Measurements from ENCODE around the gene HNRNPA1L2.
"Not testable (repeated sequence)": the region's sequence is repeated elsewhere in the genome, so short reads cannot be mapped to it uniquely, and the experiment has no call there.

Gene HNRNPA1L2

GRCh38 chr13:52650731-52651130 lies 8.5 kb downstream of the HNRNPA1L2 start:
- DNase-seq = no peak

DNA sequence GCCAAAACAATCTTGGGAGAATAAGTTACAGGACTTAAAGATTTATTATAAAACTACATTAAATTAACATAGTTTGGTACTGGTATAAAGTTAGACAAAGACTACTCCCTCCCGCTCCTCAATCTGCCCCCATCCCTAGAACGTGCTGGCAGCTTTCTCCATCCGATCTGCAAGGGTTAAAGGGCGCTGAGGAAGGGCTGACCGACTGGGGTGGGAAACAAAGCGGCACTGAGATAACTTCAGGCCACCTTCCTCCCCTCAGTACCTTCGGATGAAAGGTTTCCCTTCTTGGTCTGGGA lies 9.6 kb downstream of the HNRNPA1L2 start:
- no peak for DNase-seq

GRCh38 chr13:52652196-52652979 lies 10.2 kb downstream of the HNRNPA1L2 start, which contains the start of gene SUGT1:
TSS of gene SUGT1 (plus strand) at chr13:52652836. CDS start at chr13:52652921, 85 bp downstream.
- peak; percentile 98 for DNase-seq

DNA sequence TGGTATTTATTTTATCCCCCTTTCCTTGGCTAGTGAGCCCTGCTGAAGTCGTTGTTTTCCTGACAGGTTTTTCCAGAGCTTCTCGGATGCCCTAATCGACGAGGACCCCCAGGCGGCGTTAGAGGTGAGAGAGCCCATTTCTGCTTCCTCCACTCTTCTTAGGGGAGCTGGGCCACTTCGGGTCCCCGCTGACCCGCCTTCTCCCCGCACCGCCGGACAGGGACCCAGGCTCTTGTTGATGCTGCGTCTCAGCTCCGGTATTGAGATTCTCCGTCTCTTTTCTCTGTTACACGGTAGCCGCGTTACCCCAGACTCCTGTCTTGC lies 10.7 kb downstream of the HNRNPA1L2 start:
- no peak for DNase-seq

GRCh38 chr13:52659340-52659739 lies 17.1 kb downstream of the HNRNPA1L2 start:
- no peak for DNase-seq

DNA sequence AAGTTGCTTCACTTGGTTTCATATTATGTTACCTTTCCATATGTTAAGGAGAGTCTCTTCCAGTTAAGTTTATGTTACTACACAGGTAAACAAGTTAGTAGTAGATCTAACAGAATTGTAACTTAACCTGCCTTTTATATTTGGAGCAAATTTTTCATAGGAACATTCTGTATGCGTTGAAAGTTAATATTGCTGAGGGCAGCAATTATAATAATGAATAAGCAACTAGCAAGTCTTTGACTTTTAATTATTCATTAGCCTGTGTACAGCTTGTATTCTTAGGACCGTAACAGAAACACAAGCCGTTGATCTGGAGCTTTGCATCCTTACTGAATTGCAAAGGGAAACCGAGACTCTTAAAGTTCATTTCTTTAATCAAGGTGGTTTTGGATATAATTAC lies 22.0 kb downstream of the HNRNPA1L2 start:
- DNase-seq = no peak

DNA sequence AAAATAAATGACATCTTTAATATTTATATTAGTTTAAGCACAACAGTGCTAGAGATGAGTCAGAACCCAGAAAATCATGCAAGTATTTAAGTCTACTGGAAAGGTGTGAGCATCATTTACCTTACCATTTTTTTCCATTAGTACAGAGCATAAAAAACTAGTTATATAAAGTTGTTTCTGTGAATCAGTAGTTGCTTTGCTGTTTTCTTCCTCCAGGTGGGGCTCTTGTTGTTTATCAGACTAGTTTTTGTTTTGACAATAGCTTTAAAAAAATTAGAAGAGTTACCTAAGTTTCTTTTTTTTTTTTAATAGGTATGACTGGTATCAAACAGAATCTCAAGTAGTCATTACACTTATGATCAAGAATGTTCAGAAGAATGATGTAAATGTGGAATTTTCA lies 23.1 kb downstream of the HNRNPA1L2 start:
- no peak for DNase-seq

GRCh38 chr13:52669677-52670076 lies 27.4 kb downstream of the HNRNPA1L2 start:
- DNase-seq = no peak

DNA sequence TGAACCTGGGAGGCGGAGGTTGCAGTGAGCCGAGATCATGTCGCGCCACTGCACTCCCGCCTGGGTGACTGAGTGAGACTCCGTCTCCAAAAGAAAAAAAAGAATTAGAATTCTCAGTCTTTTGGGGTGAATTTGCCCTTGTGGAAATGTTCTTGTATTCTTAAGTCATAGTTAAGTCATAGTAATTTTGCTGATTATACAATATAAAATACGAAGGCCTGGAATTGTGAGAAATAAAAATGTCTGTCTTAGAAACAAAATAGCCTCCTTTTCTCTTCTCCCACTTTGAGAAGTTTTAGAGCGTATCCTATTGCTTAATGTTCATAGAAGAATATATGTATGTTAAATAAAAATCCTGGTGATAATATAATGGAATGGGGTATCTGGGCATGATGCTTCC lies 28.5 kb downstream of the HNRNPA1L2 start:
- DNase-seq = no peak

GRCh38 chr13:52673465-52673864 lies 31.2 kb downstream of the HNRNPA1L2 start:
- no peak for DNase-seq

GRCh38 chr13:52677823-52678222 lies 35.6 kb downstream of the HNRNPA1L2 start:
- no peak for DNase-seq

DNA sequence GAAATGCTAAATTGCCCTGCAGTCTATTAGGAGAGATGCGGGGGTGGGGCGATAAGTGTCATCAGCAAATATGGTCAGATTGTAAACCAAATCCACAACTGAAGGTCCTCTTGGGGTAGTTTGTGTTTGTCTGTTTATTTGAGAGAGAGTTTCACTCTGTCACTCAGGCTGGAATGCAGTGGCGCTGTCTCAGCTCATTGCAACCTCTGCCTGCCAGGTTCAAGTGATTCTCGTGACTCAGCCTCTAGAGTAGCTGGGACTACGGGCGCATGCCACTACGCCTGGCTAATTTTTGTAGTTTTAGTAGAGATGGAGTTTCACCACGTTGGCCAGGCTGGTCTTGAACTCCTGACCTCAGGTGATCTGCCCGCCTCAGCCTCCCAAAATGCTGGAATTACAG lies 43.6 kb downstream of the HNRNPA1L2 start:
- not testable (repeated sequence) for DNase-seq

- no peak for DNase-seq
Measured at GRCh38 chr13:52686376-52686775, 44.1 kb downstream of the HNRNPA1L2 start.
